Lung (tissue), 12 donors: ENCODE data around the gene CRYGN. TPM values are rescaled to one million over a fixed set of nuclear protein-coding genes. Genes with fewer than 3 reads are reported as not detected.

Source experiments
- ATAC-seq: fragments of 200-7000 bp; cut with Tn5 transposase; one replicate; pipeline ENCODE4 v1.9.1; 2020; ENCODE audit warnings: moderate number of reproducible peaks; ENCODE audit not compliant: insufficient read depth, low FRiP score
- DNase-seq, 3 donors: peaks; one replicate each; pipeline ENCODE4 v3.0.0-alpha.2; 2013 to 2017
- H3K27ac ChIP-seq, 2 donors: one replicate each; pipeline ENCODE4 v1.5.1; 2013; ENCODE audit warnings: mild to moderate bottlenecking in 2 of 2, moderate library complexity in 2 of 2, control low read depth in 1 of 2, inconsistent platforms in 1 of 2, low read depth in 1 of 2, low read length in 1 of 2
- H3K27me3 ChIP-seq, 3 donors: one replicate each; pipeline ENCODE4 v1.5.1; 2013; ENCODE audit warnings: low read length in 2 of 3; ENCODE audit not compliant: control insufficient read depth in 3 of 3, insufficient read depth in 3 of 3
- H3K36me3 ChIP-seq, 4 donors: one replicate each; pipeline ENCODE4 v1.5.1; 2013; ENCODE audit warnings: low read length in 4 of 4, mild to moderate bottlenecking in 1 of 4, moderate library complexity in 1 of 4; ENCODE audit not compliant: control insufficient read depth in 4 of 4, insufficient read depth in 4 of 4
- H3K4me1 ChIP-seq, 5 donors: one replicate each; pipeline ENCODE4 v1.5.1; 2013; ENCODE audit warnings: low read length in 5 of 5, mild to moderate bottlenecking in 2 of 5, moderate library complexity in 1 of 5; ENCODE audit not compliant: control insufficient read depth in 5 of 5, insufficient read depth in 5 of 5
- H3K4me3 ChIP-seq: one replicate; pipeline ENCODE4 v1.5.1; 2013; ENCODE audit warnings: mild to moderate bottlenecking, control low read depth, moderate library complexity
- H3K9ac ChIP-seq, 2 donors: one replicate each; pipeline ENCODE4 v1.5.1; 2013; ENCODE audit warnings: low read length in 2 of 2, control low read depth in 1 of 2; ENCODE audit not compliant: insufficient read depth in 1 of 2
- H3K9me3 ChIP-seq, 4 donors: one replicate each; pipeline ENCODE4 v1.5.1; 2013; ENCODE audit warnings: low read length in 3 of 4, mild to moderate bottlenecking in 1 of 4, moderate library complexity in 1 of 4; ENCODE audit not compliant: control insufficient read depth in 4 of 4, insufficient read depth in 3 of 4
- WGBS, 2 donors: extraction: QIAGEN DNeasy Blood & Tissue Kit; methylation state at CpG; one replicate each; pipeline ENCODE4 v1.1.7; 2013; 5-methylcytosine and 5-hydroxymethylcytosine counted together
- polyA plus RNA-seq, 2 donors: library from polyadenylated mRNA; stranded (reverse); fragments of 200-250 nt; gene quantifications; one replicate each; pipeline ENCODE4 v1.2.1, GENCODE V29; 2013
- total RNA-seq, 2 donors: library from RNA; depleted of rRNA in 1 of 2; stranded (reverse); fragments of >200 nt in 1 of 2; gene quantifications; one replicate each; pipeline ENCODE4 v1.2.1, GENCODE V29; 2014 to 2021
- TF ChIP-seq, protein P1 (sequence below): IDR thresholded peaks from 2 replicates; pipeline ENCODE4 v1.5.1; 2012; ENCODE audit warnings: mild to moderate bottlenecking; ENCODE audit errors: control extremely low read depth, extremely low read depth
- donor health status: control.
- donor health status: control.
- donor health status: Bipolar disorder and iron deficiency.
- donor health status: healthy.
- donor health status: DM: yes; HTN: yes; CAD: no.

CRYGN gene
- total and polyA plus RNA-seq, 4 donors: 0.07 to 0.34 (median 0.28) TPM; not detected in 1

DNA sequence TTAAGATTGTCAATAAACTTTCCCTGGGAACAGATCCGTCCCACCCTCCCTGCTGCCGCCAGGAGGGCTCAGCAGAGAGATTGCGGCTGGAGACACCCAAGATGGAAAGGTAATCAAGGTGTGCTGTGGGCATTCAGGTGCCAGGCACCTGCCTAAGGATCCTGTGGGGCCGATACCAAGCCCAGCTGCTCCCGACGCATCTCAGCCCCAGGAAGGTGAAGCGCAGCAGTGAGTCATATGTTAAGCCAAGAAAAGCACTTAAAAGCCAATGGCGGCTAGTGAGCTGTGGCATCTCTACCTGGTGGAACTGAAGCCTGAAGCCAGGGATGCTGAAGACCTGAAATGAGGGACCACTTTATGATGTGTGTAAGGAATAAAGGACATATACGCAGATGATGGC, 36.2 kb downstream of the CRYGN start:
- no peak overlapping the region for H3K4me3 ChIP-seq
- ATAC-seq (no peak), DNase-seq (no peak)
- no peak overlapping the region for H3K9ac ChIP-seq
- H3K36me3 ChIP-seq: peaks cover 0 to 4% (median under 1%) of the 10 kb centered on the region in 4 donors
- WGBS, 2 donors: 79 to 88% methylated on average over 9 of the region's 9 CpGs
- TF ChIP-seq, protein P1, sequence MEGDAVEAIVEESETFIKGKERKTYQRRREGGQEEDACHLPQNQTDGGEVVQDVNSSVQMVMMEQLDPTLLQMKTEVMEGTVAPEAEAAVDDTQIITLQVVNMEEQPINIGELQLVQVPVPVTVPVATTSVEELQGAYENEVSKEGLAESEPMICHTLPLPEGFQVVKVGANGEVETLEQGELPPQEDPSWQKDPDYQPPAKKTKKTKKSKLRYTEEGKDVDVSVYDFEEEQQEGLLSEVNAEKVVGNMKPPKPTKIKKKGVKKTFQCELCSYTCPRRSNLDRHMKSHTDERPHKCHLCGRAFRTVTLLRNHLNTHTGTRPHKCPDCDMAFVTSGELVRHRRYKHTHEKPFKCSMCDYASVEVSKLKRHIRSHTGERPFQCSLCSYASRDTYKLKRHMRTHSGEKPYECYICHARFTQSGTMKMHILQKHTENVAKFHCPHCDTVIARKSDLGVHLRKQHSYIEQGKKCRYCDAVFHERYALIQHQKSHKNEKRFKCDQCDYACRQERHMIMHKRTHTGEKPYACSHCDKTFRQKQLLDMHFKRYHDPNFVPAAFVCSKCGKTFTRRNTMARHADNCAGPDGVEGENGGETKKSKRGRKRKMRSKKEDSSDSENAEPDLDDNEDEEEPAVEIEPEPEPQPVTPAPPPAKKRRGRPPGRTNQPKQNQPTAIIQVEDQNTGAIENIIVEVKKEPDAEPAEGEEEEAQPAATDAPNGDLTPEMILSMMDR: no peak
- H3K9me3 ChIP-seq: peaks cover 0 to 2% (median 0%) of the 10 kb centered on the region in 4 donors
- H3K4me1 ChIP-seq: peaks cover 0 to 22% (median 11%) of the 10 kb centered on the region in 5 donors
- H3K27ac ChIP-seq: no peak overlapping the region
- H3K27me3 ChIP-seq: no peaks in the 10 kb centered on the region

DNA sequence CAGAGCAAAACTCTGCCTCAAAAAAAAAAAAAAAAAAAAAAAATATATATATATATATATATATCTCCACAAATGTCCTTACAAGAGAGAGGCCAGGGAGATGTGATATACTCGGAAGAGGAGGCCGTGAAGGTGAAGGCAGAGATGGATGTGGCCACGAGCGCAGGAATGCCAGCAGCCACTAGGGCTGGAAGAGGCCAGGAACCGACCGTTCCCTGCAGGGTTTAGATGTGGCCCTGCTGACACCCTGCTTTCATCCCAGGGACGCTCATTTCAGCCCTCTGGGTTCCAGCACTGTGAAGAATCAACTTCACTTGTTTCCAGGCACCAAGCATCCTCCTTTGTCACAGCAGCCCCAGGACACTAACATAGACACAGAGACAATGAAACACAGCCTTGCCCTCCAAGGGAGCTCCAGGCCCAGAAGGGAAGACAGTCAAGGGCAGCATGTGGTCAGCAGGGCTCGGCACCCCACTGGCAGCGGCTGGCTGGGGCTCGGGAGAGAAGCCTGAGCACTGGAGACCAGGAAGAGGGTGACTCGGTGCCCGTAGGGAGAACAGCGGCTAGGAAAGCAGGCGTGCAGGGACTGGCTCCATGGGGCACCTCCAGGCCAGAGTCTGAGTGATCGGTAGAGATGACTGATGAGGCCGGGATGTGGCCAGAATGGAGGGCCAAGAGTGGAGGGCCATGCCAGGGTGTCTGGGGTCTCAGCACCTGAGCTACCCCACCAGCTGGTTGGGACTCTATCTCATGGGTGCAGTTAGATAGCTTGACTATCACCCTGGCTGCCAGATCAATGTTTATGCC, 37.7 kb downstream of the CRYGN start:
- 94 to 96% methylated on average over 16 of the region's 16 CpGs for WGBS, 2 donors
- Histone ChIP-seq H3K9me3 (peaks cover 0 to 2% (median 0%) of the 10 kb centered on the region in 4 donors), H3K36me3 (peaks cover 0 to 14% (median 7%) of the 10 kb centered on the region in 4 donors), H3K4me1 (peaks cover 0 to 17% (median 9%) of the 10 kb centered on the region in 5 donors), H3K9ac (no peak overlapping the region), H3K4me3 (no peak overlapping the region), H3K27me3 (no peaks in the 10 kb centered on the region), H3K27ac (no peak overlapping the region)
- TF ChIP-seq, protein P1: no peak
- ATAC-seq (no peak), DNase-seq (no peak)

DNA sequence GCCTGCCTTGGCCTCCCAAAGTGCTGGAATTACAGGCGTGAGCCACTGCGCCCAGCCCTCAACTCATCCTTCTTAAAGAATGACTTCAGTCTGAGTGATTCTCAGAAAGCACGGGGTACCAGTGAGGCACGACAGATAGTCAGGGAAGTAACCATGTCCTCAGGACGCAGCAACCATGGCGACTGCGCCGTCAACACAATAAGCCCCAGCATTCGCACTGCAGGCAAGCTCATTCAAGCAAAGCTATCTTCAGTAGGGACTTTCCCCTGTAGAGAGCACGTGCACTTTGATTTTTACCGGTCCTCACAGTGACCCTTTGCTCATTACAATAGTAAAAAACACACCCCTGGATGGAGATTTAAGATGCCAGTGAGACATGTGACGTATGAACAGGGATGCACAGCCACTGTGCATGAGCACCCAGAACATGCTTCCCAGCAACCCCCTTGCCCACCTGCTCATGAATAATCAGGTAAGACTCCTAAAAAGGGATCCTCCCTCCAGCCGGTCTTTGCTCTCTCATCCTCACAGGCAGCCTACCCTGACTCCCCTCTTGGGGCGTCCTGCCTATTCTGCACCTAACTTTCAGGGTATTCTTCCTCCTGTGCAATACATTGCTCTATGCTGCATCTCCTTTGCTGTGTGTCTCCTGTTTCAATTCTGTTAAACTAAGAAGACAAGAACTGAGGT, 39.2 kb downstream of the CRYGN start:
- ATAC-seq: no peak
- peaks cover 0 to 14% (median 7%) of the 10 kb centered on the region in 4 donors for H3K36me3 ChIP-seq
- no peak for DNase-seq
- H3K4me3 ChIP-seq: no peak overlapping the region
- no peaks in the 10 kb centered on the region for H3K27me3 ChIP-seq
- H3K27ac ChIP-seq: no peak overlapping the region
- WGBS, 2 donors: 84 to 87% methylated on average over 14 of the region's 14 CpGs
- H3K4me1 ChIP-seq: peaks cover 0 to 17% (median 9%) of the 10 kb centered on the region in 5 donors
- H3K9ac ChIP-seq: no peak overlapping the region
- H3K9me3 ChIP-seq: peaks cover 0 to 2% (median 0%) of the 10 kb centered on the region in 4 donors
- TF ChIP-seq, protein P1: no peak
